Panc1 (cell line): Measurements from ENCODE around the gene B4GALT2. TPM values are rescaled to one million over a fixed set of nuclear protein-coding genes. Genes with fewer than 3 reads are reported as not detected.

ENCODE experiments used
- ATAC-seq: fragments of 200-7000 bp; cut with Tn5 transposase; 2 replicates; pipeline ENCODE4 v1.9.1; 2020; ENCODE audit warnings: mild to moderate bottlenecking, moderate library complexity
- BruUV-seq: library from RNA; stranded (reverse); fragments of 400-500 nt; replicated peaks from 2 replicates; lab custom pipeline; 2021; lab: Mats Ljungman, UMichigan
- CTCF ChIA-PET: fragments of 300-600 bp; sonication (Branson Sonifier 250); formaldehyde crosslinking; loops from one replicate; lab custom pipeline; 2022; ENCODE audit warnings: antibody characterized with exemption; lab: Charles Lee
- POLR2A ChIA-PET: fragments of 300-600 bp; sonication (Branson Sonifier 250); formaldehyde crosslinking; loops from one replicate; lab custom pipeline; 2022; ENCODE audit warnings: antibody characterized with exemption; lab: Charles Lee
- DNase-seq: peaks from one replicate; pipeline ENCODE4 v3.0.0-alpha.2; 2010; ENCODE audit warnings: low read depth, low spot score
- H3K27ac ChIP-seq: 2 replicates; pipeline ENCODE4 v1.5.1; 2011; ENCODE audit warnings: mild to moderate bottlenecking, low read length, inconsistent platforms
- H3K27me3 ChIP-seq: fragments of 200-500 bp; sonication (Bioruptor generic); 2 replicates; pipeline ENCODE4 v1.6.0; 2014; ENCODE audit warnings: low read length, inconsistent platforms; ENCODE audit not compliant: control insufficient read depth, insufficient read depth
- H3K36me3 ChIP-seq: fragments of 200-500 bp; sonication (Bioruptor generic); 2 replicates; pipeline ENCODE4 v1.5.1; 2014; ENCODE audit warnings: inconsistent platforms, mild to moderate bottlenecking, low read length, moderate library complexity; ENCODE audit not compliant: control insufficient read depth, insufficient read depth
- H3K4me1 ChIP-seq: 2 replicates; pipeline ENCODE4 v1.5.1; 2011; ENCODE audit warnings: inconsistent platforms, mild to moderate bottlenecking, low read length, moderate library complexity; ENCODE audit not compliant: control insufficient read depth, insufficient read depth
- H3K4me3 ChIP-seq, 2 experiments: 2 replicates each; pipeline ENCODE4 v1.5.1; 2011 to 2012; ENCODE audit warnings: low read depth in 2 of 2, low read length in 2 of 2, mild to moderate bottlenecking in 2 of 2, inconsistent platforms in 1 of 2, moderate library complexity in 1 of 2
- H3K9me3 ChIP-seq: fragments of 200-500 bp; sonication (Bioruptor generic); 2 replicates; pipeline ENCODE4 v1.5.1; 2014; ENCODE audit warnings: low read depth, mild to moderate bottlenecking, inconsistent platforms, low read length, moderate library complexity; ENCODE audit not compliant: control insufficient read depth, insufficient read depth
- CTCF ChIP-seq: fragments of 450-650 bp; IDR thresholded peaks from 2 replicates; pipeline ENCODE4 v1.5.1; 2017; ENCODE audit warnings: mild to moderate bottlenecking
- POLR2AphosphoS5 ChIP-seq: IDR thresholded peaks from 2 replicates; pipeline ENCODE4 v1.6.1; 2012; ENCODE audit warnings: mild to moderate bottlenecking, low read depth, low read length, moderate library complexity
- REST ChIP-seq, 2 experiments: IDR thresholded peaks; 2 replicates each; pipeline ENCODE4 v1.6.1; 2011 to 2012; ENCODE audit warnings: low read depth in 2 of 2, control low read depth in 1 of 2, low read length in 1 of 2, mild to moderate bottlenecking in 1 of 2, moderate library complexity in 1 of 2; ENCODE audit not compliant: insufficient read depth in 1 of 2
- SIN3A ChIP-seq: IDR thresholded peaks from 2 replicates; pipeline ENCODE4 v1.6.1; 2012; ENCODE audit warnings: low read depth, mild to moderate bottlenecking, low read length, moderate library complexity, borderline replicate concordance; ENCODE audit not compliant: insufficient read depth
- TCF7L2 ChIP-seq: IDR thresholded peaks from 2 replicates; pipeline ENCODE4 v1.6.1; 2011; ENCODE audit warnings: mild to moderate bottlenecking, low read depth, low read length, inconsistent platforms
- in situ Hi-C: cut with HindIII; loops from 2 replicates; pipeline ENCODE4 v1.10.0; 2016; ENCODE audit warnings: low sequenced_read_pairs, low pct_unique_long_range_greater_than_20kb
- intact Hi-C: fragments of 100-400 bp; cut with micrococcal nuclease; formaldehyde crosslinking; loops from one replicate; pipeline ENCODE4 v1.10.0; 2022; ENCODE audit not compliant: unreplicated experiment
- total RNA-seq: library from RNA; stranded (reverse); gene quantifications from one replicate; pipeline ENCODE4 v1.2.1, GENCODE V29; 2021; ENCODE audit not compliant: unreplicated experiment

Gene B4GALT2
- total RNA-seq, 1 experiment from 2014 or later = 90.1 TPM

- in situ Hi-C loops = loop anchor here (25.0 kb wide), 1 partner anchor 171 kb away; no protein-coding TSS in a partner anchor
Measured at GRCh38 chr1:43932786-43933385, 46.1 kb upstream of the B4GALT2 start.

GRCh38 chr1:43933386-43934100 lies 45.5 kb upstream of the B4GALT2 start, which contains the start of gene ARTN:
TSS of gene ARTN (plus strand) at chr1:43933801. CDS start at chr1:43935657, 1,856 bp downstream.
- intact Hi-C loops (loop anchor here (2.0 to 10.0 kb wide), 2 partner anchors 171 to 409 kb away; no protein-coding TSS in a partner anchor), in situ Hi-C loops (loop anchor here (25.0 kb wide), 1 partner anchor 171 kb away; no protein-coding TSS in a partner anchor)
- no peaks in the 10 kb centered on the region for H3K27me3 ChIP-seq
- ATAC-seq (no peak), DNase-seq (no peak)
- no peaks in the 10 kb centered on the region for H3K36me3 ChIP-seq
- H3K9me3 ChIP-seq = no peaks in the 10 kb centered on the region
- H3K27ac ChIP-seq = peak within 1 kb of the TSS; percentile 40; the same call in 1 of the 2 replicates
- ChIA-PET POLR2A (no interaction called here), CTCF (interaction anchor here (0.5 to 3.5 kb wide), 3 partner anchors 80 to 684 kb away, joined by 3 to 84 read pairs (median 5); no protein-coding TSS in a partner anchor)
- no peak within 1 kb of the TSS for H3K4me3 ChIP-seq
- BruUV-seq = no TSS peak
- peaks cover 17% of the 10 kb centered on the region for H3K4me1 ChIP-seq
- no peak for TF ChIP-seq CTCF
- TF ChIP-seq REST (IDR thresholded peaks at IDR 0.05; ENCODE audit: insufficient read depth in 1 of 2, low read depth in 2 of 2, low read length in 1 of 2) = no peak
- no peak for TF ChIP-seq POLR2AphosphoS5
- no peak for TF ChIP-seq SIN3A
- TF ChIP-seq TCF7L2 = no peak

More at GRCh38 chr1:43932786-43933385, 46.1 kb upstream of the B4GALT2 start:
- DNase-seq = no peak
- Histone ChIP-seq H3K9me3 (no peaks in the 10 kb centered on the region), H3K4me3 (no peak overlapping the region), H3K27me3 (no peaks in the 10 kb centered on the region), H3K4me1 (peaks cover 17% of the 10 kb centered on the region), H3K36me3 (no peaks in the 10 kb centered on the region), H3K27ac (no peak overlapping the region)
- no peak for ATAC-seq
- no peak for TF ChIP-seq SIN3A
- intact Hi-C loops = loop anchor here (10.0 kb wide), 1 partner anchor 408 kb away; no protein-coding TSS in a partner anchor
- ChIA-PET POLR2A (no interaction called here), CTCF (interaction anchor here (0.5 to 3.5 kb wide), 2 partner anchors 168 to 685 kb away, joined by 3 to 84 read pairs; no protein-coding TSS in a partner anchor)
- BruUV-seq = no TSS peak
